HEK293T (cell line): ENCODE measurements around the gene LIN37.

ENCODE experiments used
- BHLHE40 ChIP-seq: fragments of 450-650 bp; IDR thresholded peaks from 2 replicates; pipeline ENCODE4 v1.6.1; 2016; ENCODE audit warnings: mild to moderate bottlenecking, moderate library complexity, borderline replicate concordance
- CTBP1 ChIP-seq: fragments of 450-650 bp; IDR thresholded peaks from 2 replicates; pipeline ENCODE4 v1.6.1; 2016; ENCODE audit warnings: borderline replicate concordance
- FOXA1 ChIP-seq: fragments of 450-650 bp; IDR thresholded peaks from 2 replicates; pipeline ENCODE4 v1.6.1; 2016; ENCODE audit warnings: mild to moderate bottlenecking
- NFRKB ChIP-seq: fragments of 450-650 bp; IDR thresholded peaks from 2 replicates; pipeline ENCODE4 v1.6.1; 2016; ENCODE audit warnings: mild to moderate bottlenecking, moderate library complexity
- SUZ12 ChIP-seq: fragments of 450-650 bp; IDR thresholded peaks from 2 replicates; pipeline ENCODE4 v1.6.1; 2016; ENCODE audit warnings: mild to moderate bottlenecking

DNA sequence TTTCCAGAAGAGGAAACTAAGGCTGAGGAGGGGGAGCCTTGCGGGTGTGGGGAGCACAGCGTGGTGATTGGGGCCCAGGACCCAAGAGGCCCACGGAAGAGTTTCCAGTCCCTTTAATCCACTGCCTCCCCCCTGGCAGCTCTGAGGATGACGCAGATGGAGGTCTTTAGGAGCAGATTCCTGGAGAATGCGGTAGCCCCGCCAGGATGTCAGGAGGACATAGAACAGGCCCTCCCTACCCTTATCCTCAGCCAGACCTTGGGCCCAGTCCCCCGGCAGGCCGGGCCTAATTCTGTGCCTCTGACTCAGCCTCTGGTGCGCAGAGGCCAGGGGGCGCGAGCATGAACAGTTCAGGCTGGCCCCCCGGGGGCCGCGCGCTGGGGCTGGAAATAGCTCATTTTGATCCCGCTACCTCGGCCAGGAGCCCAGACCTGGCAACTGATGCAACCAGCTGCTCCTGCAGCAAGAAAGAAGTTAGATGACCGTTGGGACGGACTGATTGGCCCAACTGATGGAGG is 8.9 kb downstream of the LIN37 start:
- TF ChIP-seq CTBP1 = no peak
- no peak for TF ChIP-seq BHLHE40
- TF ChIP-seq NFRKB = no peak
- TF ChIP-seq SUZ12 = no peak
- no peak for TF ChIP-seq FOXA1
